GM18498 (cell line): ENCODE results near the gene CD2BP2.

Source experiments
- ATAC-seq: cut with Tn5 transposase; IDR thresholded peaks from one replicate; pipeline ENCODE4 v1.9.1; 2021; ENCODE audit warnings: mild to moderate bottlenecking, moderate library complexity; ENCODE audit not compliant: unreplicated experiment

CD2BP2 gene

DNA sequence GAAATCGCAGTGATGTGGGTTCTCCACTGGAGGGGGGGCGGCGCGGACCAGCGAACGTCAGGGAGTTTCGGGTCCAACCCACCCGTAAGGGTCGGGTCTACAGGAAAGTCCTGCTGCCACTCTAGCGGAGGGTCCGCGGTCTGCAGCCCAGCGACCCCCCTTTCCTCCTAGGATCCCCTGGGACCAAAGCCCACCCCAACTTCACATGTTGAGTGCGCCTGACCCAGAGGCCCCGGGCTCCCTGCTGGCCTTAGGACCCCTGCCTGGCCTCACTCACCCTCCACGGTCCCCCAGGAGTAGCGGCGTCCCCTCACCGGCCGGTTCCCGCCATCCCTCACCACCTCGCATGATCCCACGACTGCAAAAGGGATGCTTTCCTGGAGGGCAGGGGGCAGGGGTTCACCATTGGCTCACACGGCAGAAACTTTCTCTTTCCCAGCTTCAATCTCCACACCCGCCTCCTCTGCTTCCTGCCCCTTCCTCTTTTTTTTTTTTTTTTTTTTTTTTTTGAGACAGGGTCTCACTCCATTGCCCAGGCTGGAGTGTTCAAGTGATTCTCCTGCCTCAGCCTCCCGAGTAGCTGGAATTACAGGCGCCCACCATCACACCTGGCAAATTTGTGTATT lies 24.2 kb upstream of the CD2BP2 start:
- ATAC-seq, result no peak

DNA sequence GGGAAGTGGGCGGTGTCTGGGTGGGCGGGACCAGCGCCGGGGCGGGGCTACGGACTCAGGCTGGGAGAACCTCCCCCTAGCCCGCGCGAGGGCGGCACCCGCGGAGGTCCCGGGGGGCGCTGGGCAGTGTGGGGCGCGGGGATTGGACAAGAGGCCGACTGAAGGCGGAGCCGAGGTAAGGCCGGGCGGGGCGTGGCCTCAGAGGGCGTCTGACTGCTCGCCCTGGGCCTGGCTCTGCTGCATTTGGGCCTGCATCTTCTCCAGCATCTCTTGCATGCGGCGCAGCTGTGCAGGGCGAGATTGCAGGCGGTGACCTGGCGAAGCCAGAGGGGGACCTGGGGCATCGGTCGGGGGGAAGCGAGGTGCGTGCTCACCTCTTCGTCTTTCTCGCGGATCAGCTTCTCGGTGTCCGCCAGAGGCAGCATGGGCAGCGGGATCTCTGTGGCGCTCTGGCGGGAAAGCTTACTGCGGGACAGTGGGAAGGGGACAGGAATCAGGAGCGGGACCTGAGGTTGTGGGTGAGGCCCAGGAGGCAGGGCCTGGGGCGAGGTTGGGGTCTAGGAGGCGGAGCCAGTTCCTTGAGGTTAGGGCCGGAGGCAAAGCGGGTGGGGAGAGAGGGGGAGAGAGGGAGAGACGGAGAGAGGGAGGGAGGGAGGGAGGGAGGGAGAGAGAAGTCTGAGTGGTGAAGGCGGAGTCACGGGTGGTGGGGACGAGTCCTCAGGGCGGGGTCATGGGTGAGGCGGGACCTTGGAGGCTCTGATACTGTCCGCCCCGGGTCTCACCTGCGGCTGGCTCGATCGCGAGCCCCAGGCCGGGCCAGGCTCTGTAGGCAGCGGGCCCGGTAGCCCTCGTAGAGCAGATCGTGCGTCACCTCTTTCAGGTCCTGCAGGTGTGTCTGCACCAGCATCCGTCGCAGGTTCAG lies 23.4 kb upstream of the CD2BP2 start:
- ATAC-seq, result peak; percentile 92

GRCh38 chr16:30377812-30378235 lies 22.7 kb upstream of the CD2BP2 start:
- peak; percentile 47 for ATAC-seq

- ATAC-seq, result no peak
These were observed 22.1 kb upstream of the CD2BP2 start for GRCh38 chr16:30377050-30377811.

DNA sequence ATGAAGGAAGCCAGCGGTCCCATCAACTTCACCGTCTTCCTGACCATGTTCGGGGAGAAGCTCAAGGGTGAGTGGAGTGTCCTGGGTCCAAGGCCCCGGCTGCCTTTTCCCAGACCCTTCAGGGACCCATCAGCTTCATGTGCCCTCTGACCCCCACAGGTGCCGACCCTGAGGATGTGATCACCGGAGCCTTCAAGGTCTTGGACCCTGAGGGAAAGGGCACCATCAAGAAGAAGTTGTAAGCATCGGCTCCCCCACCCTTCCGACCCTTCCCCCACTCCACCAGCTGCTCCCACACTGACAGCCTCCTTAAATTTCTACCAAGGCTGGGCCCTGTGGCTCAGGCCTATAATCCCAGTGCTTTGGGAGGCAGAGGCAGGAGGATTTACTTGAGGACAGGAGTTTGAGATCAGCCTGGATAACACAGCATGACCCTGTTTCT lies 21.4 kb upstream of the CD2BP2 start:
- ATAC-seq, result no peak

DNA sequence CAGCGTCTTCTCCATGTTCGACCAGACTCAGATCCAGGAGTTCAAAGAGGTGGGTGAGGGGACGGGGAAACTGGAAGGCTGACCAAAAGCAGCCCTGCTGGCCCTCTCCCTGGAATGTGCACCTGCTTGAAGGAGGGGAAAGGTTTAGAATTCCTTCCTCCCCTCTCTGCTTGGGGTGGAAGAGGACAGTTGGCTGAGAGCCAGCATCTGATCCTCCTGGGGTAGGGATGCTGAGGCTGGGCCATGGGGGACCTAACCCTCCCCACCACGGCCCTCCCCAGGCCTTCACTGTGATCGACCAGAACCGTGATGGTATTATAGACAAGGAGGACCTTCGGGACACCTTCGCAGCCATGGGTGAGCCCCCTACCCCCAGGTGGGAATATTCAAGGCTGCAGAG lies 20.8 kb upstream of the CD2BP2 start:
- ATAC-seq, result no peak

GRCh38 chr16:30374538-30374937 lies 19.4 kb upstream of the CD2BP2 start, which contains the start of gene MYL11:
Gene MYL11 (plus strand): TSS chr16:30374802. CDS start chr16:30374858, 56 bp downstream.
- ATAC-seq, result no peak

- ATAC-seq, result no peak
These were observed 17.6 kb upstream of the CD2BP2 start for GRCh38 chr16:30372725-30373124.

GRCh38 chr16:30372038-30372712 lies 17.1 kb upstream of the CD2BP2 start:
- ATAC-seq, result no peak

GRCh38 chr16:30371248-30371816 lies 16.2 kb upstream of the CD2BP2 start:
- no peak for ATAC-seq

- peak; percentile 79 for ATAC-seq
These were observed 15.5 kb upstream of the CD2BP2 start, which contains the start of gene TBC1D10B for GRCh38 chr16:30370456-30371247. Gene TBC1D10B (minus strand): TSS chr16:30370494. CDS start chr16:30370183, 311 bp downstream.

- peak; percentile 18 for ATAC-seq
These were observed 14.9 kb upstream of the CD2BP2 start for GRCh38 chr16:30369938-30370455.

- no peak for ATAC-seq
These were observed 14.2 kb upstream of the CD2BP2 start for GRCh38 chr16:30369091-30369937.

- no peak for ATAC-seq
These were observed 13.6 kb upstream of the CD2BP2 start for GRCh38 chr16:30368792-30369090.

DNA sequence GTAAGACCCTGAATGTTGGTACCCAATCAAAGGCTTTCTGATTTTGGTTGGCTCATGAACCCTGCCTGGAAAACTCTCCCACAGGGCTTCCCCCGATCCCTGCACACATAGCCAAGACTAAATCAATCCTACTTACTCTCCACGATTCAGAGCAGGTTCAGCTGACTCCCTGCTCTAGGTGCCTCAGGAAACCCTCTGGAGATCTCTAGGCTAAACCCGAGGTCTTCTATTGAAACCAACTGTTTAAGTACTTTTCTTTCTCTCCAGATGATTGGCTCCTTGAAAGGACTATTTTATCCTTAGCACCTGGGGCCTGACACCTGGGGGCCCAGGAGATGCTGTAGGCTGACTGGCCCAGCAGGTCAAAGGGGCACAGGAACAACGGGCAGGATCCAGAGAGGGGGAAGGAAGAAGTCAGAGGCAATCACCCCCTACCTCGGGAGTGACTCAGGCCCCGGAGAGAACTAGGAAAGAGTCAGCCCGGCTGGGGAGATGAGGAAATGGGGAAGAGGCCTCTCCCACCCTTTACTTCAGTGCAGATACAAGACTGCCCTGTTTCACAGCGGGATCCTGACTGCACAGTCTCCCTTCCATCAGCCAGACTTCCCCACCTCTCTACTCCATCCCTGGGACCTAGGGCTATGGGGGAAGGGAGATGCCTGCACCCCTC lies 13.1 kb upstream of the CD2BP2 start:
- no peak for ATAC-seq

DNA sequence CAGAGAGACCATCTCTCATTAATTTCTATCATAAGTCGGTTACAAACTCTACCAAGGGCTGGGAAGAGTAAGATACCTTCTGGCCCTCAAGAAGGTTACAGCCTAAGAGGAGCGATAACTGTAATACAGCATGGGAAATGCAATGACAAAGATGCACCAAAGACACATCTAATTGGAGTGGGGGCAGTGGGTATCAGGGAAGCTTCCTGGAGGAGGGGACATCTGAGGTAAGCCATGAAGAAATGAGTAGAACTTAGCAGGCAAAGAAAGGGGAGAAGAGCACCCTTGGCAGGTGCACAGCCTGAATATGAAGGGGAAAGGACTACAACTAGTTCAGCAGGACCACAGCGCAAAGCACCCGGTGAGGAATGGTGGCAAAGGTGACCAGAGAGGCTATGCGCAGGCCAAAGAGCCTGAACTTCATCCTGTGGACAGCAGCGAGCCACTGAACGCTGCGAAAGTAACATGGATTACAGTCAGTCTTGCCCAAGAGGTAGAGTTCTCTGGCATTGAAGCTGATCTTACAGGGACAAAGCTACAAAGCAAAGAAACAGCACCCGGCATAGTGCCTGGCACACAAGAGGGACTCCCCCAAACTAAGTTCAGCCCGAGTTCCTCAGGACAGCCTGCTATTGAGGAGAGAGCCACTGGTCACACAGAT lies 12.4 kb upstream of the CD2BP2 start:
- no peak for ATAC-seq

- ATAC-seq, result no peak
These were observed 11.4 kb upstream of the CD2BP2 start for GRCh38 chr16:30366511-30366910.
